HG03095 (cell line): Measurements from ENCODE around the gene NFATC1.

ENCODE experiments used
- ATAC-seq: cut with Tn5 transposase; IDR thresholded peaks from one replicate; pipeline ENCODE4 v1.9.1; 2021; ENCODE audit warnings: moderate library complexity; ENCODE audit not compliant: unreplicated experiment

The NFATC1 gene

DNA sequence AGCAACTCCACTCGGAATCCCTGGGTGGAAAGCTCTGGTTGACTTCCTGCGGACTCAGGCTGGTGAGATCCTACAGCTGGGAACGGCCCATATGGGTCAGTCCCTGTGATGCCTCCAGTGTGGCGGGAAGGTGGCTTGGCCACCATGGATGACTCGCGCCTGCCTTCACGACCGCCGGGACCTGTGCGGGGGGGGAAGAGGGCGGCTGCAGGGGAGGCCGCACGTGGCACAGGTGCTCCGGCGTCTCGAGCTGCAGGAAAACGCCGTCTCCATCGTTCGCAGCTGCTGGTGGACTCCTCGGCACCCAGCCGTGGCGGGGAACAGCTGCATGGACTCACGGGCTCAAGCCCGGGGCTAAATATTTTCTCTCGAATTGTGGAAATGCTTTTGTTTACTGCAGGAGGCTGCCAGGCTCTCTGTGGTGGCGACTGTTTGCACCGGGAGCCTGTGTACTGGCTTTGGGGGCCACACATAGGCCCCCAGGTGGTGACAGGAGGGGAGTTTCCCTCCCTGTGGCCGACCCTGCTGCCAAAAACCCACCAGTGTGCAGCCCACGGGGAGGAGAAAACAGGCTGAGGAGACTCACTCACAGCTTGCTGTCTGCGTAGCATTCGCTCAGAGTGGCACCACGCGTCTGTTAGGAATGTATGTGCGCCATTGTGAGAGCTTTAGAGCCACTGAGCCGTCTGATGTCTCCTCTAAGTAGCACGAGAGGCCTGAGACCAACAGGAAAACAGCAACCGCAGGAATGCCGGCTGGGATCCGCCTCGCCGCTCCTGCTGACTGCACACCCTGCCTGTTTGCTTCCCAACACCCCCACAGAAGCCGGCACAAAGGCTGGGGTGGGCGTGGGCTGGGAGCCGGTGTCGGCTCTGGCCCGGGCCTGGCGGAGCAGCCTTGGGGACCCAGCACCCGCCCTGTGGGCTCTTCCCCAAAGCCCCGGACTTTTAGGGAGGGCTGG lies 89.2 kb downstream of the NFATC1 start:
- ATAC-seq, result no peak

GRCh38 chr18:79485788-79486355 lies 90.1 kb downstream of the NFATC1 start:
- no peak for ATAC-seq

DNA sequence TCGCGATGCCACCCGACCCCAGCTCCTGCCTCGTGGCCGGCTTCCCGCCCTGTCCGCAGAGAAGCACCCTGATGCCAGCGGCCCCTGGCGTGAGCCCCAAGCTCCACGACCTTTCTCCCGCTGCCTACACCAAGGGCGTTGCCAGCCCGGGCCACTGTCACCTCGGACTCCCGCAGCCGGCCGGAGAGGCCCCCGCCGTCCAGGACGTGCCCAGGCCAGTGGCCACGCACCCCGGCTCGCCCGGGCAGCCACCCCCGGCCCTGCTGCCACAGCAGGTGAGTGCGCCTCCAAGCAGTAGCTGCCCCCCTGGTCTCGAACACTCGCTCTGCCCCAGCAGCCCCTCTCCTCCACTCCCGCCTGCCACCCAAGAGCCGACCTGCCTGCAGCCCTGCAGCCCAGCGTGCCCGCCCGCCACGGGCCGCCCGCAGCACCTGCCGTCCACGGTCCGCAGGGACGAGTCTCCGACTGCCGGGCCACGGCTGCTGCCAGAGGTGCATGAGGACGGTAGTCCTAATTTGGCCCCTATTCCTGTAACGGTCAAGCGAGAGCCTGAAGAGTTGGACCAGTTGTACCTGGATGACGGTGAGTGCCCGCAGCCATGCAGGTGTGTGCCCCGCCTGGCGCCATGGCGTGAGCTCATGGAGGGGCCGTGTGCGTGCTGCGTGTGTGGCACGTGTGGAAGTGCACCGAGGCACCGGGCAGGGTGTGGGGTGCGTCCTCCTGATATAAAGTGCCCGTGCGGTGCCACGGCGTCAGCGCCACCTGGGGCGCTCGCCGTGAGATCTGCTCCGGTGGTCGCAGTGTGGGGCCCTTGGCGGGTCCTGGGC lies 90.8 kb downstream of the NFATC1 start:
- ATAC-seq, result no peak

DNA sequence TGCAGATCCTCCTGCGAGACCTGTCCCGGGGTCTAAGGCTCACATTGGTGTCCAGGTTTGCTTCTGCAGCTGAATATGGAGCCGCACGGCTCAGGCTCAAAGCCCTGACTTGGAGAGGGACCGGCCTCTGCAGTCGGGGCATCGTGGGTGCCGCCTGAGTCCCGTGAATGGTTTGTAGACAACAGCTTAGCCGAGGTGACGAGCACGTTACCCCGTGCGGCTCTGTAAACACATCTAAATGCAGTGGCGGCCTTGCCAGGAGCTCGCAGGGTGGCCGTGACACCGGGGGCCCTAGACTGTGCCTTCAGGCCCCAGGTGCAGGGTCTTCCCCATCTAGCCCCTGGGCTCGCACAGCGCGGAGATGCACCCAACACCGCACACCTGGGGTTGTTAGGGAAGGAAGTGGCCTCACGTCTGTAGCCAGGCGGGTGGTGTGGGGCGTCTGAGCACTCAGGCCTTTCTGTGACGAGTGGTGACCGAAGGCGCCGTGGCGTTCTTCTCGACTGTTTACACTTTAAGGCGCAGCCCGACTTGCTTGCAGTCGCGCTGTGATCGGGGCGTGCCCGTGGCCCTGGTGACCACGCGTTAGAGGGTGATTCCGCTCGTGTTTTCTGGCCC lies 91.6 kb downstream of the NFATC1 start:
- ATAC-seq, result no peak

- no peak for ATAC-seq
Measured at GRCh38 chr18:79487801-79488201, 92.1 kb downstream of the NFATC1 start.

- no peak for ATAC-seq
Measured at GRCh38 chr18:79488311-79489050, 92.8 kb downstream of the NFATC1 start.

DNA sequence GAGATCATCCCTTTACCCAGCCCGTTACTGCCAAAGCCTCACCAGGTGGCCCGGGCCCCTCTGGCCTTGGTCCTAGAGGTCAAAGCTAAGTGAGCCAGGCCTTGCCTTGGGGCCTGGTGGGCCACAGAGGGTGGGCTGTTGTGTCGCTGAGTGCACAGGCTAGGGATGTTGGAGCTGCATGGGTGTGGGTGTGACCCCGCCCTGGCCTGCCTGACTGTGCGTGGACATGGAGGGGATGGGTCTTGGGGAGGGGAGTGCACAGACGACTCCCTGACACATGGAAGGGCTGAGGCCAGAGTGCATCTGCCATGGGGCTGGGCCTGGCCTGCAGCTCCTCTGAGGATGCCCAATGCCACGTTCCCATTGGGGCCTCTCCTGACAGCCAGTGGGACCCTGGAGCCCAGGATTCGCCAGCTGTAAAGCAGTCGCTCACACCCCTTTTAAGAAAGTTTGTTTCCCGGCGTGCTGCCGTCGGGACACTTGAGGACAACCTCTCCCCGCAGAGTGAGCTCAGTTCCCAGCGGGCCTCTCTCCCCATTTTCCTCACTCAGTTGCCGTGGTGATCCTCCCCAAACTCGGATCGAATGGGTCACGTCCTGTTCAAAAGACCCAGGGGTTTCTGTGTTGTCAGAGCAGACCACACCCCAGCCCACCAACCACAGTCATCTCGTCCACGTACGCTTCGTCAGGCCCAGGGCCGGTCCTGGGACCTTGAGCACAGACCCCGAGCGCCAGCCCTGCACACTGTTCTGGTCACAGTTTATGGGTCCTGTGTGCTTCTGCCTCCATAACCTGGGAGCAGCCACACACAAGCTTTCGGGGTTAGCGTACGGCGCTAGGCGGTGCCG lies 93.5 kb downstream of the NFATC1 start:
- no peak for ATAC-seq

GRCh38 chr18:79489899-79490625 lies 94.3 kb downstream of the NFATC1 start:
- no peak for ATAC-seq

DNA sequence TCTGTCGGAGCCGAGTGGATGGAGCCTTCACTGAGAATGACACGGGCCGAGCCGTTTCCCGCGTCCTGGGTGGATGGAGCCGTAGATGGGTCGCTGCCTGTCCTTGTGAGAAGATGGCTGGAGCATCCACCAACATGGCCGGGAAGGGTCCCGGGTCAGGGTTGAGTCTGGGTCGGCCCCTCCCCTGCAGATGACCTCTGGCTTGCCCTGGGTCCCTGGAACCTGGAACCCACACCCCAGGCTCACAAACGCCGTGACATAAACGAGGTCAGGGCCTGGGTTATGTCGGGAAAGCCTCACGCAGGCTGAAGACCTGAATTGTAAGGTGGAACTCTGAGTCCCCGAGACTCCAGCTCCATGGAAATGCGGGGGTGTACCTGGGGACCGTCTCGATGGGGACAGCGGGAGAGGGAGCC lies 94.9 kb downstream of the NFATC1 start:
- no peak for ATAC-seq

DNA sequence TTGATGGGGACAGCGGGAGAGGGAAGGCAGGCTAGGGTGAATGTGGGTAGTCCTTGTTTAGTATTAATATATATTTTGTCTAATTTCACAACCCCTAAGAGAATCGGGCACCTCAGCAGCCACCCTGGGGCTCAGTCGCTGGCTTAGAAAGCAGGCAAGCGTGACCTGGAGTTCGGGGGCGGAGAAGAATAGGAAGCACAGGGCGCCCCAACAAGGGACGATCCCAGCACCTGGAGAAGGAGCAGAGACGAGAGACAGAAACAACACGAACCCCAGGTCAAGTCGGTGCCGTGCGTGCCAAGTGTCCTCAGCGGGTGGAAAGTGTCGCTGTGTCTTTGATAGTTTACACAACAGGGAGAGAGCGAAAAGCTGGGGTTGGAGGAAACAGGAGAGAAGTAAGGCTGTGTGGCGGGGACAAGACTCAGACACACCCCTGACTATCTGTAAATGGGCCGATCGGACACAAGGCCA lies 95.4 kb downstream of the NFATC1 start:
- no peak for ATAC-seq

GRCh38 chr18:79493211-79493800 lies 97.6 kb downstream of the NFATC1 start:
- ATAC-seq, result no peak

GRCh38 chr18:79493801-79494211 lies 98.1 kb downstream of the NFATC1 start:
- ATAC-seq, result no peak

DNA sequence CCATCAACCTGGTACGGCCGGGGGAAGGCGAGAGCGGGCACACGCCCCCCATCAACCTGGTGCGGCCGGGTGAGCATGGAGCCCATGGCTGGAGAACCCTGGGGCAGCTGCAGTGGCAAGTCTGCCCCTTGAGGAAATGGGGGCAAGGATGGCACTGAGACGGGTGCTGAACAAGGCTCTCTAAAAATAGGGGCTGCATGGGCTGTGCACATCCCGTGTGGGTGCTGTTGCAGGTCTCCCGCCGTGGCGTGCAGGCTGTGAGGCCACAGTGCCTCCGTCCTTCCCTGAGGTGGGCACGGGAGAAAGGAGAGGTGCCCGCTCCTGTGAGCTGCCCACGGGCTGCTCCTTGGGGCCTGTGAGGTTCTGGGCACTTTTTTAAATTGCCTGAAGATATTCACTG lies 99.2 kb downstream of the NFATC1 start:
- ATAC-seq, result no peak

DNA sequence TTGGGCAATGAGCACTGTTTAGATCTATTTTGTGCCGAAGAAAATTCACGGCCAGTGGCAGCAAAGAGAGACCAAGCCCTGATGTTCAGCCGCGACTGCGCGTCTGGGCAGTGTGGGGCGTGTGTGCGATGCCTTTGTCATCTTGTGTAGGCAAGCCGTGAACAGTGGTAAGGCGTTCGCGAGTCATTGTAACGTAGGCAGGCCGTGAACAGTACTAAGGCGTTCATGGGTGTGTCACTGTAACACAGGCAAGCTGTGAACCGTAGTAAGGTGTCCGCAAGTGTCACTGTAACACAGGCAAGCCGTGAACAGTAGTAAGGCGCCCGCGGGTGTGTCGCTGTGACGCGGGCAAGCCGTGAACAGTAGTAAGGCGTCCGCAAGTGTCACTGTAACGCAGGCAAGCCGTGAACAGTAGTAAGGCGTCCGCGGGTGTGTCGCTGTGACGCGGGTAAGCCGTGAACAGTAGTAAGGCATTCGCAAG lies 99.9 kb downstream of the NFATC1 start:
- ATAC-seq, result no peak

GRCh38 chr18:79496237-79496977 lies 100.7 kb downstream of the NFATC1 start:
- no peak for ATAC-seq

DNA sequence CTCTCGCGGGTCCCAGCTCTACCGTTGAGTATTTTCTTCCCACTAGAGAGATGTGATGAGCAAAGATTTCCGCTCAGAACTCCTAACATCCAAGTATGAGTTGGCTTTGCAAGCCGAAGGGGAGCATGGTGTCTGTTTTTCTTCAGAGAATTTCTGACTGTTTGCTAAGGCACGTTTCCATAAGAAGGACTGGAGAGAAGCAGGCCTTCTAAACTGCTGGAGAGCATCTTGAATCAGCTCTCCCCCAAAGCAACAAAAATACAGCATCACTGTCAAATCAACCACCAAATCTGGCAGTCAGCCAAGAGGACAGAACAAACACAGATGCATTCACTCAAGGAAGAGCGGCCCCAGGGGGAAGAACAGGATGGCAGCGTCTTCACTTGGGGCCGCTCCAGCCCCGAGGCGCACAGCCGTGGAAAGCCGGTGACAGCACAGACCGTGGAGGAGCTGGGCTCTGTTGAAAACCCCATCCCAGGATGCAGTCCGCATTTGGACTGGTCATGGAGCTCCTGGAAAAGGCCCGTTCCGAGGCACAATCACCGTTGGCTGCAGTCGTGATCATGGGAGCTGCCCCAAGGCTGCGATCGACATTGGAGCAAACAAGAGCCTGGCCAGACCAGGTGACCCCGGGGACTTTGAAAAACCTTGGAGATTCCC lies 101.4 kb downstream of the NFATC1 start:
- ATAC-seq, result no peak

DNA sequence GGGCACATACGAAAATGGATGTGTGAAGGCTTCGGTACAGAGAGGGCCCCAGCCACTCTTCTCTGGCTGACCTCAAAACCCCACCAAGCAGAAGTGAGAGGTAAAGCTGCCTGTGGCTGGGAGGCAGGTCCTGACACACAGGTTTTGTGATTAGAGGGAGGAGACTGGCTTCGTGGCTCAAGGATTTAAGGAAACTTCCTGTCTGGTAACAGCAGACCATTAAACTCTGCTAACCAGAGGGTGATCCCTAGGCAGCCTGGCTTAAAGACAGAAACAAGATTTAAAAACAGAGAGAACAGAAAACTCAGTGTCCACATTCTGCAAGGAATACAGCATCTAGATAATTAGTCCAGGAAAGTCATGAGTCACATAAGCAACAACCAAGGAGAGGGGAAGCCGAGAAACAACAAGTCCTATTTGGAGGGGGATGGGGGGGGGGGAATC lies 101.9 kb downstream of the NFATC1 start:
- no peak for ATAC-seq
